ENCODE results near the gene RFFL. TPM values are rescaled to one million over a fixed set of nuclear protein-coding genes. Genes with fewer than 3 reads are reported as not detected.

RFFL gene
- total RNA-seq, 3 donors from 2014 or later, result 45.2 to 69.1 (median 64.1) TPM

GRCh38 chr17:35084987-35085386, 21.5 kb upstream of the RFFL start:
- TF ChIP-seq, protein P1, sequence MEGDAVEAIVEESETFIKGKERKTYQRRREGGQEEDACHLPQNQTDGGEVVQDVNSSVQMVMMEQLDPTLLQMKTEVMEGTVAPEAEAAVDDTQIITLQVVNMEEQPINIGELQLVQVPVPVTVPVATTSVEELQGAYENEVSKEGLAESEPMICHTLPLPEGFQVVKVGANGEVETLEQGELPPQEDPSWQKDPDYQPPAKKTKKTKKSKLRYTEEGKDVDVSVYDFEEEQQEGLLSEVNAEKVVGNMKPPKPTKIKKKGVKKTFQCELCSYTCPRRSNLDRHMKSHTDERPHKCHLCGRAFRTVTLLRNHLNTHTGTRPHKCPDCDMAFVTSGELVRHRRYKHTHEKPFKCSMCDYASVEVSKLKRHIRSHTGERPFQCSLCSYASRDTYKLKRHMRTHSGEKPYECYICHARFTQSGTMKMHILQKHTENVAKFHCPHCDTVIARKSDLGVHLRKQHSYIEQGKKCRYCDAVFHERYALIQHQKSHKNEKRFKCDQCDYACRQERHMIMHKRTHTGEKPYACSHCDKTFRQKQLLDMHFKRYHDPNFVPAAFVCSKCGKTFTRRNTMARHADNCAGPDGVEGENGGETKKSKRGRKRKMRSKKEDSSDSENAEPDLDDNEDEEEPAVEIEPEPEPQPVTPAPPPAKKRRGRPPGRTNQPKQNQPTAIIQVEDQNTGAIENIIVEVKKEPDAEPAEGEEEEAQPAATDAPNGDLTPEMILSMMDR (IDR thresholded peaks at IDR 0.05), result no peak
- ATAC-seq, result peak; percentile 12
- intact Hi-C loops (cut with DNase I, micrococcal nuclease), result no loop called here
- Histone ChIP-seq H3K4me3 (no peak overlapping the region), H3K4me1 (ENCODE audit: low read depth) (peaks cover 49% of the 10 kb centered on the region), H3K36me3 (ENCODE audit: low read depth) (no peaks in the 10 kb centered on the region), H3K9me3 (no peaks in the 10 kb centered on the region)
- no peak for DNase-seq

DNA sequence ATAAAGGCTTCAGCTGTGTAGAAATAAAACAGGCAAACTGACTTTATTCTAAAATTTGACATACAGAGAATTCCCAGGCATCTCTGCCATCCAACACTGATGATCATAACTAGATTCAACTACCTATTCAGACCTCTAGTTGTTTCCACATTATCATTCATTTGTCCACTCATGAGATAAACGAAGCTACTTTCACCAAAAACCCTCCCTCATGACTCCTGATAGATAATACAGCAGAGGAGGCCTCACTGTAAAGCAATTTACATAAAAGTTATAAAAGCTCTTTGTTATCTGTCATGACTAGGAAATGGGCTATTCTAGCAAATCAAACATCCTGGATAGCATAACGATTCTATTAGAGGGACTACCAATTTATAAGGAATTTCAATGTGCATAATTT, 19.6 kb upstream of the RFFL start:
- DNase-seq, result no peak
- H3K36me3 ChIP-seq (ENCODE audit: low read depth), result no peaks in the 10 kb centered on the region
- TF ChIP-seq, protein P1 (IDR thresholded peaks at IDR 0.05), result no peak
- no peak for ATAC-seq
- no peaks in the 10 kb centered on the region for H3K9me3 ChIP-seq
- no peak overlapping the region for H3K4me3 ChIP-seq
- intact Hi-C loops (cut with DNase I, micrococcal nuclease), result no loop called here
- peaks cover 59% of the 10 kb centered on the region for H3K4me1 ChIP-seq (ENCODE audit: low read depth)

GRCh38 chr17:35082073-35082657, 18.7 kb upstream of the RFFL start:
- no peak for DNase-seq

GRCh38 chr17:35081638-35082037, 18.1 kb upstream of the RFFL start:
- peaks cover 61% of the 10 kb centered on the region for H3K4me1 ChIP-seq (ENCODE audit: low read depth)
- ATAC-seq, result no peak
- H3K9me3 ChIP-seq, result no peaks in the 10 kb centered on the region
- no peak overlapping the region for H3K4me3 ChIP-seq
- intact Hi-C loops (cut with DNase I, micrococcal nuclease), result no loop called here
- H3K36me3 ChIP-seq (ENCODE audit: low read depth), result no peaks in the 10 kb centered on the region
- DNase-seq, result no peak
- TF ChIP-seq, protein P1 (IDR thresholded peaks at IDR 0.05), result no peak

More at GRCh38 chr17:35082073-35082657, 18.7 kb upstream of the RFFL start:
- TF ChIP-seq, protein P1 (IDR thresholded peaks at IDR 0.05), result no peak
- intact Hi-C loops (cut with DNase I, micrococcal nuclease), result no loop called here
- no peaks in the 10 kb centered on the region for H3K9me3 ChIP-seq
- H3K36me3 ChIP-seq (ENCODE audit: low read depth), result no peaks in the 10 kb centered on the region
- no peak for ATAC-seq
- H3K4me1 ChIP-seq (ENCODE audit: low read depth), result peaks cover 66% of the 10 kb centered on the region
- no peak overlapping the region for H3K4me3 ChIP-seq

GRCh38 chr17:35080536-35080935, 17.0 kb upstream of the RFFL start:
- Histone ChIP-seq H3K36me3 (ENCODE audit: low read depth) (no peaks in the 10 kb centered on the region), H3K9me3 (no peaks in the 10 kb centered on the region), H3K4me1 (ENCODE audit: low read depth) (peaks cover 52% of the 10 kb centered on the region), H3K4me3 (no peak overlapping the region)
- intact Hi-C loops (cut with DNase I, micrococcal nuclease), result no loop called here
- no peak for ATAC-seq
- DNase-seq, result no peak
- TF ChIP-seq, protein P1 (IDR thresholded peaks at IDR 0.05), result no peak

All from mucosa of descending colon (tissue), 3 donors.